ENCODE results near the gene RHO.

Gene RHO

GRCh38 chr3:129581623-129582022, 53.2 kb downstream of the RHO start:
- no peak for TF ChIP-seq CTCF (IDR thresholded peaks at IDR 0.05; ENCODE audit: low read length, missing control alignments)

GRCh38 chr3:129582799-129583198, 54.4 kb downstream of the RHO start:
- DNase-seq (ENCODE audit: low read depth) = no peak
- H3K4me3 ChIP-seq (replicated peaks; ENCODE audit: low read depth, low read length) = no peak overlapping the region
- no peak for TF ChIP-seq CTCF (IDR thresholded peaks at IDR 0.05; ENCODE audit: low read length, missing control alignments)

More at GRCh38 chr3:129581623-129582022, 53.2 kb downstream of the RHO start:
- no peak for DNase-seq (ENCODE audit: low read depth)
- H3K4me3 ChIP-seq (replicated peaks; ENCODE audit: low read depth, low read length) = no peak overlapping the region

GRCh38 chr3:129583289-129583688, 54.9 kb downstream of the RHO start:
- H3K4me3 ChIP-seq (replicated peaks; ENCODE audit: low read depth, low read length) = no peak overlapping the region
- TF ChIP-seq CTCF (IDR thresholded peaks at IDR 0.05; ENCODE audit: low read length, missing control alignments) = no peak
- no peak for DNase-seq (ENCODE audit: low read depth)

GRCh38 chr3:129584631-129585030, 56.2 kb downstream of the RHO start:
- no peak for TF ChIP-seq CTCF (IDR thresholded peaks at IDR 0.05; ENCODE audit: low read length, missing control alignments)
- no peak overlapping the region for H3K4me3 ChIP-seq (replicated peaks; ENCODE audit: low read depth, low read length)
- DNase-seq (ENCODE audit: low read depth) = no peak

Measured in fibroblast of pulmonary artery (primary cell).